ENCODE results near the gene MSH3. TPM values are rescaled to one million over a fixed set of nuclear protein-coding genes. Genes with fewer than 3 reads are reported as not detected.

Gene MSH3
- total and polyA plus RNA-seq, 12 donors = 2.6 to 15.1 (median 11.6) TPM

DNA sequence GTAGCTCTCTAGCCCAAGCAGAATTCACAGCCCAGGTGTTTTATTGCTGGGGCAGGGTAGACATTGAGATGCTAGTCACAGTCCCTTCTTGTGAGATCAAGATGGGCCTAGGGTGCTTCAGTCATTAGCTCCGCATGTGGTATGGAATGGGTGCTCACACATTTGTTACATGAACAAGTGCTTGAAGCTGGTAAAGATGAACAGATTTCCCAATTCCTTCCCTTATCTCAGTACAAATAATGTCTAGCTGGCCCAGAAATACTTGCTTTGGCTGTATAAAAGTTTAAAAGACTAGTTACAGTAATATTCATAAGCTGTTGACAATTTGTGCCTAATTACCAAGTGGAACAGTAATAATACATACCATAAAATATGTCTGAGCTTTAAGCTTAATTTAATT, 143.7 kb downstream of the MSH3 start:
- ATAC-seq = no peak

DNA sequence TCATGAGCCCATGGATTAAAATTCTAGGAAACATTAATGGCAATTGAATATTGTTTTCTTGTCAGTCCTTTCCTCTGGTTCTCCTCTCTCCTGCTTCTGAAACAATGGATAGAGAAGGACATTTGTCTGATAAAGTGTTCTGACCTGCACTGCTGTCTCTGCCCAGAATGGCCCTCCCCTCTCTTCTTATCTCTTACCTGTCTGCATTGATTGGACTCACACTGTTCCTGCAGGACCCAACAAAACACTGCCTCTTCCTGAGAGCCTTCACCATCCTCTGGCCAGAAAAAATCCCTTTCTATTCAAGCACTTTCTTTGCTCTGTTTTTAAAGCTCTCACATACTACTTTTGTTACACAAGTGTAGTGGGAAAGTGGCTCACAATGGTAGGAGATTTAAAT, 144.2 kb downstream of the MSH3 start:
- intact Hi-C loops (cut with DNase I) = no loop called here
- no peak overlapping the region for H3K4me3 ChIP-seq
- ATAC-seq (peak in 1 of 8 donors; percentile 27), DNase-seq (no peak)
- H3K27ac ChIP-seq = no peak overlapping the region
- H3K9me3 ChIP-seq = no peaks in the 10 kb centered on the region
- H3K4me1 ChIP-seq = peaks cover 0 to 11% (median 0%) of the 10 kb centered on the region in 9 donors
- peaks cover 0 to 57% (median 16%) of the 10 kb centered on the region in 9 donors for H3K36me3 ChIP-seq
- no peaks in the 10 kb centered on the region for H3K27me3 ChIP-seq
- TF ChIP-seq, protein P1, sequence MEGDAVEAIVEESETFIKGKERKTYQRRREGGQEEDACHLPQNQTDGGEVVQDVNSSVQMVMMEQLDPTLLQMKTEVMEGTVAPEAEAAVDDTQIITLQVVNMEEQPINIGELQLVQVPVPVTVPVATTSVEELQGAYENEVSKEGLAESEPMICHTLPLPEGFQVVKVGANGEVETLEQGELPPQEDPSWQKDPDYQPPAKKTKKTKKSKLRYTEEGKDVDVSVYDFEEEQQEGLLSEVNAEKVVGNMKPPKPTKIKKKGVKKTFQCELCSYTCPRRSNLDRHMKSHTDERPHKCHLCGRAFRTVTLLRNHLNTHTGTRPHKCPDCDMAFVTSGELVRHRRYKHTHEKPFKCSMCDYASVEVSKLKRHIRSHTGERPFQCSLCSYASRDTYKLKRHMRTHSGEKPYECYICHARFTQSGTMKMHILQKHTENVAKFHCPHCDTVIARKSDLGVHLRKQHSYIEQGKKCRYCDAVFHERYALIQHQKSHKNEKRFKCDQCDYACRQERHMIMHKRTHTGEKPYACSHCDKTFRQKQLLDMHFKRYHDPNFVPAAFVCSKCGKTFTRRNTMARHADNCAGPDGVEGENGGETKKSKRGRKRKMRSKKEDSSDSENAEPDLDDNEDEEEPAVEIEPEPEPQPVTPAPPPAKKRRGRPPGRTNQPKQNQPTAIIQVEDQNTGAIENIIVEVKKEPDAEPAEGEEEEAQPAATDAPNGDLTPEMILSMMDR (IDR thresholded peaks at IDR 0.05) = no peak

More for the DNA sequence above, 143.7 kb downstream of the MSH3 start:
- no peak for DNase-seq
- intact Hi-C loops (cut with DNase I) = no loop called here
- Histone ChIP-seq H3K9me3 (no peaks in the 10 kb centered on the region), H3K4me3 (no peak overlapping the region), H3K4me1 (peaks cover 0 to 11% (median 0%) of the 10 kb centered on the region in 9 donors), H3K27me3 (no peaks in the 10 kb centered on the region), H3K27ac (no peak overlapping the region), H3K36me3 (peaks cover 0 to 62% (median 16%) of the 10 kb centered on the region in 9 donors)
- 100% methylated on average over 1 of the region's 1 CpG for WGBS, 2 donors
- TF ChIP-seq, protein P1 (IDR thresholded peaks at IDR 0.05) = no peak

DNA sequence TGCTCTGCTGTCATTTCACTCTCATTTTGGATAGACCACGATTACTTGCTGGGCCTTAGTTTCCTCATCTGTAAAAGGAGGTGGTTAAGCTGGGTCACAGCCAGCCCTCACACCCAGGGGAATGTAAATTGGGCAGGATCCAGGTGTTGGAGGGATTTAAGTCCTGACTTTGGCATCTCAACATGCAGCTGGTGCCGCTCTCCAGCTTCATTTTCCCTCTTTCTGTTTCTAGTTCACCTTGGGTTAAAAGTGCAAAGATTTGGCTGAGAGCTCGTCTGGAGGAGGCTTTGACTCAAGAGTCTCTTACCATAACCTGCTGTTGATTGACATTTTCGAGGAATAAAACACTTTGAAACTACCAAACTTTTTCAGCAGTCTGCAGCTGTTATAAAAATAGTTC, 144.6 kb downstream of the MSH3 start:
- Histone ChIP-seq H3K4me1 (peaks cover 0 to 11% (median 0%) of the 10 kb centered on the region in 9 donors), H3K27me3 (no peaks in the 10 kb centered on the region), H3K27ac (no peak overlapping the region), H3K36me3 (peaks cover 0 to 53% (median 16%) of the 10 kb centered on the region in 9 donors), H3K4me3 (no peak overlapping the region), H3K9me3 (no peaks in the 10 kb centered on the region)
- 50 to 56% methylated on average over 4 of the region's 4 CpGs for WGBS, 2 donors
- TF ChIP-seq, protein P1 (IDR thresholded peaks at IDR 0.05) = no peak
- intact Hi-C loops (cut with DNase I) = no loop called here
- DNase-seq = no peak
- ATAC-seq = peak in 1 of 8 donors; percentile 15

DNA sequence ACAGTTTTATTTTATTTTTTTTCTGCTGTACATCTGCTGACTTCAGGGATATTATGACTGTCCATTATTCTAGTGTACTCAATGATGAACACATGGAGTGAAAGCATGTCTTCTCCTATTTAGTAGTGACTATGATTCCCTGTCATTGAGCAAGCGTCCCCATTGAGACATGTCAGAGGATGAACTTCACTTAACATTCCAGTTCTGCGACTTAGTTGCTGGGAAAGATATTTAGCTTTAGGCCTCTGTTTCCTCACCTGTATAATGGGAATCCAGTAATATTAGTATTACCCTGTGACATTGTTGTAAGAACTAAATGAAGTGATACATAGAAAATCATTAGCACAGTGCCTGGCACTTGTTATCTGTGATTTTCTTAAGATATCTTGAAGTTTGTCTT, 145.1 kb downstream of the MSH3 start:
- WGBS, 2 donors = 92 to 97% methylated on average over 2 of the region's 2 CpGs
- intact Hi-C loops (cut with DNase I) = no loop called here

More for the DNA sequence above, 145.1 kb downstream of the MSH3 start:
- H3K4me1 ChIP-seq = peaks cover 0 to 11% (median 0%) of the 10 kb centered on the region in 9 donors
- ATAC-seq (no peak), DNase-seq (no peak)
- no peak overlapping the region for H3K4me3 ChIP-seq
- no peak overlapping the region for H3K27ac ChIP-seq
- peaks cover 0 to 48% (median 15%) of the 10 kb centered on the region in 9 donors for H3K36me3 ChIP-seq
- TF ChIP-seq, protein P1 (IDR thresholded peaks at IDR 0.05) = no peak
- H3K9me3 ChIP-seq = no peaks in the 10 kb centered on the region
- H3K27me3 ChIP-seq = no peaks in the 10 kb centered on the region

Data from heart right ventricle (tissue), 16 donors.